GM18907 (cell line): ENCODE results near the gene OR4S1.
"Not testable (repeated sequence)": the region's sequence is repeated elsewhere in the genome, so short reads cannot be mapped to it uniquely, and the experiment has no call there.

Source experiments
- ATAC-seq: cut with Tn5 transposase; IDR thresholded peaks from one replicate; pipeline ENCODE4 v1.9.1; 2021; ENCODE audit warnings: mild to moderate bottlenecking, moderate library complexity; ENCODE audit not compliant: unreplicated experiment

Gene OR4S1, protein sequence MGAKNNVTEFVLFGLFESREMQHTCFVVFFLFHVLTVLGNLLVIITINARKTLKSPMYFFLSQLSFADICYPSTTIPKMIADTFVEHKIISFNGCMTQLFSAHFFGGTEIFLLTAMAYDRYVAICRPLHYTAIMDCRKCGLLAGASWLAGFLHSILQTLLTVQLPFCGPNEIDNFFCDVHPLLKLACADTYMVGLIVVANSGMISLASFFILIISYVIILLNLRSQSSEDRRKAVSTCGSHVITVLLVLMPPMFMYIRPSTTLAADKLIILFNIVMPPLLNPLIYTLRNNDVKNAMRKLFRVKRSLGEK

GRCh38 chr11:48305923-48306322, at the start of gene OR4S1:
Gene OR4S1, plus strand, starts transcription at chr11:48306223. Its CDS starts 0 bp downstream, at chr11:48306223.
- ATAC-seq, result no peak

- no peak for ATAC-seq
Measured at GRCh38 chr11:48261600-48261999, 44.4 kb upstream of the OR4S1 start.

- no peak for ATAC-seq
Measured at GRCh38 chr11:48263423-48263911, 42.6 kb upstream of the OR4S1 start, which contains the start of gene OR4X1. Gene OR4X1, plus strand, starts transcription at chr11:48263861. Its CDS starts 0 bp downstream, at chr11:48263861.

DNA sequence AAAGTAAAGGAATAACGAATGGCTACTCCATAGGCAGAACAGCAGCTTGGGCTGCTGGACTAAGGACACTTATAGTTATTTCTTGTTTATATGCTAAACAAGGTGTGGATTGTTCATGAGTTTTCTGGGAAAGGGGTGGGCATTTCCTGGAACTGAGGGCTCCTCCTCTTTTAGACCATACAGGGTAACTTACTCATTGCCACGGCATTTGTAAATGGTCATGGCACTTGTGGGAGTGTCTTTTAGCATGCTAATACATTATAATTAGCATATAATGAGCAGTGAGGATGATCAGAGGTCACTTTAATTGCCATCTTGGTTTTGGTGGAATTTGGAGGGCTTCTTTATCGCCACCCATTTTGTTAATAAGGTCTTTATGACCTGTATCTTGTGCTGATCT, 35.4 kb upstream of the OR4S1 start:
- ATAC-seq, result no peak

GRCh38 chr11:48272606-48273005, 33.4 kb upstream of the OR4S1 start:
- ATAC-seq, result no peak

DNA sequence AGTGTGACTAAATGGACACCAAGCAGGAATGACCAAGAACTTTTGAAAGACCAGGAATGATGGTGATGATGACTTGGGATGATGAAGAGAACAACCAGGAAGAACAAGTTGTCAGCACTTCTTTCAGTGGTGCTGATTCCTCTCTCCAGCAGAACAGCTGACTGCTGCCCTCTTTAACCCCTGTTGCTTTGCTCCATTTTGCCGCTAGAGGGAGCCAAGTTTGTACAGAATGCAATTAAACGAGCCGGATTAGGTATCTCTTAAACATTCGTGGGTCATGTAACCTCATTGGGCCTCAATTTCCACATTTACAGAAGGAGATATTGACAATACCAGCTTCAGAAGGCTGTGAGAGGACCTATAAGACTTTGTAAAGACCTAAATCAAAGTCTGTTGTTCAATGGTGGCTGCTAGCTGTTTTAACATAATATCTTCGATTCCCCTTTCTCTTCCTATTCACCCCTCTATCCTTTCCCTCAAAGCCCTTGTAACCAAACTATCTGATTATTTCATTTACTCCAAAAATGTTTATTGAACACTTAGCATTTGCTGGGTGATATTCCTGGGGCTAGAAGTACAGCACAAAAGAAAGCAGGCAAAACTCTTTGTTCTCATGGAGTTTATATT, 1.9 kb downstream of the OR4S1 start:
- peak; percentile 91 for ATAC-seq

- not testable (repeated sequence) for ATAC-seq
Measured at GRCh38 chr11:48313590-48313989, 7.6 kb downstream of the OR4S1 start.

GRCh38 chr11:48319813-48320212, 13.8 kb downstream of the OR4S1 start:
- not testable (repeated sequence) for ATAC-seq

- not testable (repeated sequence) for ATAC-seq
Measured at GRCh38 chr11:48324620-48325019, 18.6 kb downstream of the OR4S1 start, which contains the start of gene OR4C3. Gene OR4C3, plus strand, starts transcription at chr11:48324920. Its CDS starts 102 bp downstream, at chr11:48325022.

DNA sequence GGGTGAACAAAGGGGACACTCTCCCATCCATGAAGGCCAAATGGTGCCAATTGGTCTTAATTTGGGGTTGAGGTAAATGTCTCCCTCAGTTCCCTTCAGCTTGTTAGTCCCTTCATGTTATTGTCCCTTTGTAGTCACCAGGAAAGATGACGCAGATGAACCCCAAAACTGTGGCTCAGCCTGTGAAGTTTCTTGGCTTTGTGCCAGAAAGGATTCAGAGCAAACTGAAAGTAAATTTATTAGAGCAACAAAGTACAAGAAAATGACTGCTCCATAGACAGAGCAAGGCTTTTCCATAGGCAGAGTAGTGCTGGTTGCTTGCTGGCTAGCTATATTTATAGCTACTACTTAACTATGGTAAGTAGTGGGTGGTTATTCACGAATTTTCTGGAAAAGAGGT, 35.4 kb downstream of the OR4S1 start:
- no peak for ATAC-seq

DNA sequence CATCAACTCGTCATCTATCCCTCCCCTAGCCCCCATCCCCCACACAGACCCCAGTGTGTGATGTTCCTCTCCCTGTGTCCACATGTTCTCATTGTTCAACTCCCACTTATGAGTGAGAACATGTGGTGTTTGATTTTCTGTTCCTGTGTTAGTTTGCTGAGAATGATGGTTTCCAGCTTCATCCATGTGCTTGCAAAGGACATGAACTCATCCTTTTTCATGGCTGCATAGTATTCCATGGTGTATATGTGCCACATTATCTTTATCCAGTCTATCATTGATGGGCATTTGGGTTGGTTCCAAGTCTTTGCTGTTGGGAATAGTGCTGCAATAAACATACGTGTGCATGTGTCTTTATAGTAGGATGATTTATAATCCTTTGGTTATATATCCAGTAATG, 36.5 kb downstream of the OR4S1 start:
- not testable (repeated sequence) for ATAC-seq

- not testable (repeated sequence) for ATAC-seq
Measured at GRCh38 chr11:48346286-48346685, 40.3 kb downstream of the OR4S1 start.

- ATAC-seq, result no peak
Measured at GRCh38 chr11:48354013-48354412, 48.0 kb downstream of the OR4S1 start.

GRCh38 chr11:48354677-48355076, 48.7 kb downstream of the OR4S1 start:
- no peak for ATAC-seq
